Neuronal stem cell (in vitro differentiated cells): ENCODE data around the gene OSER1.

Experiments
- DNase-seq: peaks from one replicate; pipeline ENCODE4 v3.0.0-alpha.2; 2013; ENCODE audit warnings: low spot score
- H2AFZ ChIP-seq: one replicate; pipeline ENCODE4 v1.6.1; 2013; ENCODE audit warnings: mild to moderate bottlenecking, low read length, inconsistent platforms
- H2AK5ac ChIP-seq: 2 replicates; pipeline ENCODE4 v1.6.1; 2013; ENCODE audit warnings: low read depth, mild to moderate bottlenecking, inconsistent platforms, low read length, moderate library complexity, mixed read lengths
- H2BK120ac ChIP-seq: 2 replicates; pipeline ENCODE4 v1.6.1; 2013; ENCODE audit warnings: low read depth, mild to moderate bottlenecking, inconsistent platforms, low read length, moderate library complexity, mixed read lengths
- H2BK12ac ChIP-seq: one replicate; pipeline ENCODE4 v1.6.1; 2013; ENCODE audit warnings: low read length, inconsistent platforms
- H2BK15ac ChIP-seq: 2 replicates; pipeline ENCODE4 v1.6.1; 2013; ENCODE audit warnings: mild to moderate bottlenecking, low read length, inconsistent platforms, mixed read lengths
- H2BK5ac ChIP-seq: one replicate; pipeline ENCODE4 v1.6.1; 2013; ENCODE audit warnings: inconsistent platforms, mild to moderate bottlenecking, low read length, moderate library complexity
- H3K14ac ChIP-seq: one replicate; pipeline ENCODE4 v1.6.1; 2013; ENCODE audit warnings: low read length, inconsistent platforms
- H3K18ac ChIP-seq: 2 replicates; pipeline ENCODE4 v1.6.1; 2013; ENCODE audit warnings: low read length, inconsistent platforms
- H3K23ac ChIP-seq: 2 replicates; pipeline ENCODE4 v1.6.1; 2013; ENCODE audit warnings: low read depth, mild to moderate bottlenecking, mixed read lengths, low read length, inconsistent platforms; ENCODE audit not compliant: poor library complexity
- H3K27ac ChIP-seq: replicated peaks from 3 replicates; pipeline ENCODE4 v1.5.1; 2013; ENCODE audit warnings: low read length, inconsistent platforms
- H3K27me3 ChIP-seq, 3 experiments: 2 replicates each; pipeline ENCODE4 v1.6.1; 2013; ENCODE audit warnings: low read length in 3 of 3, mild to moderate bottlenecking in 2 of 3, inconsistent platforms in 1 of 3, low read depth in 1 of 3, mixed read lengths in 1 of 3, moderate library complexity in 1 of 3; ENCODE audit not compliant: control insufficient read depth in 3 of 3, insufficient read depth in 3 of 3
- H3K36me3 ChIP-seq, 2 donors: replicated peaks in 1 of 2; 2 replicates each; pipeline ENCODE4 v1.6.1; 2013; ENCODE audit warnings: low read length in 2 of 2; ENCODE audit not compliant: control insufficient read depth in 2 of 2, insufficient read depth in 2 of 2
- H3K4ac ChIP-seq: 2 replicates; pipeline ENCODE4 v1.6.1; 2013; ENCODE audit warnings: inconsistent platforms, mild to moderate bottlenecking, low read length, moderate library complexity
- H3K4me1 ChIP-seq, 2 donors: 1 replicate in 1 of 2; 2 replicates in 1 of 2; pipeline ENCODE4 v1.6.1; 2013; ENCODE audit warnings: low read length in 2 of 2, low read depth in 1 of 2; ENCODE audit not compliant: control insufficient read depth in 2 of 2, insufficient read depth in 1 of 2
- H3K4me2 ChIP-seq: one replicate; pipeline ENCODE4 v1.6.1; 2013; ENCODE audit warnings: mild to moderate bottlenecking, low read length, inconsistent platforms; ENCODE audit not compliant: insufficient read depth, poor library complexity, severe bottlenecking
- H3K4me3 ChIP-seq, 2 donors: 2 replicates each; pipeline ENCODE4 v1.5.1; 2013; ENCODE audit warnings: low read length in 2 of 2, mild to moderate bottlenecking in 2 of 2, inconsistent platforms in 1 of 2, moderate library complexity in 1 of 2
- H3K79me1 ChIP-seq: one replicate; pipeline ENCODE4 v1.6.1; 2013; ENCODE audit warnings: low read depth, mild to moderate bottlenecking, inconsistent platforms, low read length, moderate library complexity
- H3K9ac ChIP-seq: one replicate; pipeline ENCODE4 v1.6.1; 2013; ENCODE audit warnings: mild to moderate bottlenecking, low read depth, low read length, inconsistent platforms; ENCODE audit not compliant: poor library complexity
- H3K9me3 ChIP-seq, 2 donors: replicated peaks in 1 of 2; 2 replicates each; pipeline versions ENCODE3 to v1.6.1; 2013; ENCODE audit warnings: low read length in 2 of 2, mild to moderate bottlenecking in 2 of 2, inconsistent platforms in 1 of 2, low read depth in 1 of 2, mixed read lengths in 1 of 2, moderate library complexity in 1 of 2; ENCODE audit not compliant: control insufficient read depth in 2 of 2, insufficient read depth in 1 of 2
- H4K8ac ChIP-seq: one replicate; pipeline ENCODE4 v1.6.1; 2013; ENCODE audit warnings: low read depth, mild to moderate bottlenecking, inconsistent platforms, low read length, moderate library complexity
- H4K91ac ChIP-seq: one replicate; pipeline ENCODE4 v1.6.1; 2013; ENCODE audit warnings: low read length, low read depth, mild to moderate bottlenecking, inconsistent platforms; ENCODE audit not compliant: poor library complexity
- WGBS, 2 donors: extraction: QIAGEN DNeasy Blood & Tissue Kit; methylation state at CpG; one replicate each; pipeline ENCODE4 v1.1.7; 2013; ENCODE audit warnings: missing lambda C conversion rate in 2 of 2, mixed read lengths in 1 of 2; ENCODE audit not compliant: insufficient read length in 2 of 2, insufficient replicate concordance in 1 of 2; ENCODE audit errors: extremely low coverage in 2 of 2; 5-methylcytosine and 5-hydroxymethylcytosine counted together

The OSER1 gene

GRCh38 chr20:44209686-44210405, 725 bp downstream of the OSER1 start:
- Histone ChIP-seq H3K9me3 (no peaks in the 10 kb centered on the region), H3K79me1 (peaks cover 2% of the 10 kb centered on the region), H2AFZ (peak overlapping the region; percentile 91), H3K4me2 (peak overlapping the region; percentile 69), H4K8ac (no peak overlapping the region), H3K9ac (peak overlapping the region; percentile 97), H3K4me1 (peaks cover 4 to 17% of the 10 kb centered on the region in 2 donors), H3K18ac (peak overlapping the region; percentile 94), H3K4me3 (peak overlapping the region; percentile 76 to 94), H3K27ac (peak overlapping the region; percentile 86), H2BK5ac (peak overlapping the region; percentile 85), H2AK5ac (peak overlapping the region; percentile 35), H3K27me3 (no peaks in the 10 kb centered on the region), H3K36me3 (peaks cover 4 to 24% of the 10 kb centered on the region in 2 donors), H2BK120ac (peak overlapping the region; percentile 85), H3K4ac (no peak overlapping the region), H3K23ac (peak overlapping the region; percentile 86), H2BK15ac (peak overlapping the region; percentile 45), H3K14ac (peak overlapping the region; percentile 77), H2BK12ac (no peak overlapping the region), H4K91ac (peak overlapping the region; percentile 22)
- WGBS, 2 donors: no CpG with 5 or more reads among the region's 31 CpGs
- DNase-seq: peak; percentile 47

- Histone ChIP-seq H3K4me1 (peaks cover 4 to 17% of the 10 kb centered on the region in 2 donors), H2BK5ac (no peak overlapping the region), H2AFZ (no peak overlapping the region), H3K27ac (no peak overlapping the region), H3K4ac (no peak overlapping the region), H4K91ac (no peak overlapping the region), H3K9ac (no peak overlapping the region), H2BK12ac (no peak overlapping the region), H2BK120ac (no peak overlapping the region), H3K79me1 (peaks cover 2% of the 10 kb centered on the region), H3K4me2 (no peak overlapping the region), H3K9me3 (no peaks in the 10 kb centered on the region), H2AK5ac (no peak overlapping the region), H3K4me3 (peak overlapping the region in 1 of 2 donors; percentile 76), H3K14ac (no peak overlapping the region), H2BK15ac (no peak overlapping the region), H3K18ac (no peak overlapping the region), H3K27me3 (no peaks in the 10 kb centered on the region), H4K8ac (no peak overlapping the region), H3K23ac (no peak overlapping the region), H3K36me3 (peaks cover 6 to 35% of the 10 kb centered on the region in 2 donors)
- WGBS, 2 donors: no CpG with 5 or more reads among the region's 7 CpGs
- no peak for DNase-seq
These were observed 1.8 kb downstream of the OSER1 start for GRCh38 chr20:44208770-44209169.

GRCh38 chr20:44208165-44208564, 2.4 kb downstream of the OSER1 start:
- Histone ChIP-seq H3K4me3 (no peak overlapping the region), H2AK5ac (no peak overlapping the region), H3K27ac (no peak overlapping the region), H3K9ac (no peak overlapping the region), H4K91ac (no peak overlapping the region), H4K8ac (no peak overlapping the region), H3K79me1 (peaks cover 2% of the 10 kb centered on the region), H3K14ac (no peak overlapping the region), H3K27me3 (no peaks in the 10 kb centered on the region), H2BK15ac (no peak overlapping the region), H3K4me1 (peaks cover 4 to 17% of the 10 kb centered on the region in 2 donors), H2BK12ac (no peak overlapping the region), H2BK120ac (no peak overlapping the region), H2BK5ac (no peak overlapping the region), H3K9me3 (no peaks in the 10 kb centered on the region), H3K36me3 (peaks cover 6 to 41% of the 10 kb centered on the region in 2 donors), H3K18ac (no peak overlapping the region), H3K4ac (no peak overlapping the region), H3K23ac (no peak overlapping the region), H2AFZ (no peak overlapping the region), H3K4me2 (no peak overlapping the region)
- no CpG with 5 or more reads among the region's 7 CpGs for WGBS, 2 donors
- no peak for DNase-seq

- Histone ChIP-seq H3K4me3 (no peak overlapping the region), H3K27ac (no peak overlapping the region), H3K9me3 (no peaks in the 10 kb centered on the region), H2BK5ac (no peak overlapping the region), H2AFZ (no peak overlapping the region), H4K91ac (no peak overlapping the region), H2BK12ac (no peak overlapping the region), H3K79me1 (peaks cover 2% of the 10 kb centered on the region), H3K4me2 (no peak overlapping the region), H3K23ac (no peak overlapping the region), H2AK5ac (no peak overlapping the region), H3K14ac (no peak overlapping the region), H2BK15ac (no peak overlapping the region), H3K18ac (no peak overlapping the region), H4K8ac (no peak overlapping the region), H3K4me1 (peaks cover 4 to 17% of the 10 kb centered on the region in 2 donors), H3K27me3 (no peaks in the 10 kb centered on the region), H3K9ac (no peak overlapping the region), H2BK120ac (no peak overlapping the region), H3K4ac (no peak overlapping the region), H3K36me3 (peaks cover 9 to 51% of the 10 kb centered on the region in 2 donors)
- no peak for DNase-seq
- WGBS, 2 donors: no CpG with 5 or more reads among the region's 3 CpGs
These were observed 3.3 kb downstream of the OSER1 start for GRCh38 chr20:44207126-44207723.
